ENCODE data around the gene CANT1.
A peak's percentile ranks its signal among the peaks of the same experiment; 100 is the strongest.

The CANT1 gene

GRCh38 chr17:79008666-79009387, 737 bp downstream of the CANT1 start:
- no peaks in the 10 kb centered on the region for H3K9me3 Mint-ChIP-seq
- no peaks in the 10 kb centered on the region for H3K27me3 Mint-ChIP-seq
- H3K27ac Mint-ChIP-seq = peak overlapping the region; percentile 89 to 97
- H3K4me1 Mint-ChIP-seq = peaks cover 52% of the 10 kb centered on the region
- H3K4me3 Mint-ChIP-seq = peak overlapping the region; percentile 87 to 92
- DNase-seq = no peak
- ATAC-seq = peak; percentile 27

DNA sequence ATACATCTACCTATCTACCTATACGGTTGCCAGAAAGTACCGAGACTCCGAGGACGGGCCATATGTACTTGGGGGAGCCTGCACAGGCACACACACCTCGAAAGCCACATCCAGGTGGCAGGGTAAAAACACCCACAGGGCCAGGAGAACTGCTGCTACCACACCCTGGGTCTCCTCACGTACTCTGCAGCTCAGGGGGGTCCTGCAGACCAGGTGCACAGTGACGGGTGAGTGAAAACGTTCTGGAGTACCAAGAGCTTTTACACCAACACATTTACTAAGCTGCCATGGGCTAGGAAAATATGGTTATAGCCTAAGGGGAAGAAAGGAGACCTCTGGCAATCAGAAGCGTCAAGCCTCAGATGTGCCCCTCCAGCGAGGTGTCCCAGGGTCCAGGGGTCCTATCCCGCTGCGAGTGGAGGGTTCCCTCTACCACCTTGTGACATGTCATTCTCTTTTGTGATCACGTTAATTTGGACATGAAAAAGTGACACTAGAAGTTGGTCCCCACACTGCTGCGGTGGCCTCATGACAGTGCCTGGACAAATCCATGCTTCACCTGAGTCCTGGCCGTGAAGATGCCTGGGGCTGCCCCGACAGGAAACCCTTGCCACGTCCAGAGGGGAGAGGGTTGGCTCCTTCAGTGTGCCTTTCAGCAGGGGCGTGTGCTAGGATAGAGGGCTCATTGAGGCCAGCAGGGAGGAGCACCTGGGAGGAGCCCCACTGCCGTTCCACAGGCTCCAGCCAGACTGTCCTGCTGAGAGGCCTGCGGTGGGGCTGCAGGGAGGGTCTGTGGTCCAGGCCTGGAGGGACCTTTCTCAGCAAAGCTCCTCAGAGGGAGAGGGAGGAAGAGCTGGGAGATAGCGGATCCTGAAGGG, 1.8 kb downstream of the CANT1 start:
- Mint-ChIP-seq H3K27ac (peak overlapping the region; percentile 30 to 89), H3K9me3 (no peaks in the 10 kb centered on the region), H3K27me3 (no peaks in the 10 kb centered on the region), H3K4me1 (peaks cover 57% of the 10 kb centered on the region), H3K4me3 (peak overlapping the region; percentile 87 to 92)
- no peak for DNase-seq
- no peak for ATAC-seq

DNA sequence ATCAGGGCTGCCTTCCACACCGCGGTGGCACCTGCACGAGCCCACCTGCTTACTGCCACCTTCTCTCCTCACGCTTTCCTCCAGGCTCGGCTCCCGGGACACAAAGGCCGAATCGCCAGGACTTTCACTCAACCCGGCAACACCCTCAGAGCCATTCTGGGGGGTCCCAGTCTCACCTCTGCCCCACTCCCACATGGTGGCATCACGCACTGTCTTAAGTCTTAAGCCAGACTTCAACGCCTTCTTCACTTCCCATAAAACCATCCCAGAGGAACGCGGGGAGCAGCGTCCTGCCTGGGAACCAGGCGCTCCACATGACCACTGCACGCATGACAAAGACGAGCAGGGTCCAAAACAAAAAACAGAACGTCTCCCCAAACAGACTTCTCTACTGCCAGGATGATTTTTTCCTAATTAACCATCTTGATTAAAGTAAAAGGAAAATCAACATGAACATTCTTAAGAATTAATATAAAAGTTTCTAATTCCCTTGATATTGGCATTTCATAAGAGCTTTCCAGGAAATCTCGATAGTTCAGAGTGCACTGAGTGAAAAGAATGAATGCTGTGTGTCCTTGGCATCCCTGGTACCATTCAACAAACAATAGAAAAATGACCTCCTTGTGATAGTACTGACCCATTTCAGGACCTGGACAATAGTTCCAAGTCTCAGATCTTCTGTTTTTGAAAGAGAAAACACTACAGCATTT, 2.6 kb downstream of the CANT1 start:
- peak overlapping the region; percentile 87 to 92 for H3K4me3 Mint-ChIP-seq
- peak overlapping the region in 1 of 2 donors; percentile 82 for H3K27ac Mint-ChIP-seq

DNA sequence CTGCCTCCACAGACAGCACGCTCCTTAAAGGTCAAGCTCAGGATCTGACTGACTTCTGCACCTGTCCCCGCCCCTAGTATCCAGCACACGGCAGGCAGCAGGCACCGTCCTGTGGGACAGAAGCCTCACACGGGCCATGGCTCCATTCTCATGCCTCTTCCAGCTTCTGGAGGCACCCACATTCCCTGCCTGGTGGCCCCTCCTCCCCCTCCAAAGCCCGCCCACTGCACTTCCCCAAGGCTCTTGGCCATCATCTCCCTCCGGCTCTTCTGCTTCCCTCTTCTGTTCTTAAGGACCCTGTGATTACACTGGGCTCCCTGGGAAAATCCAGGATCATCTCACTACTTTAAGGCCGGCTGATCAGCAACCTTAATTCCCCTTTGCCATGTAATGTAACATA, 3.5 kb downstream of the CANT1 start:
- no peaks in the 10 kb centered on the region for H3K9me3 Mint-ChIP-seq
- no peak overlapping the region for H3K4me3 Mint-ChIP-seq
- no peak for DNase-seq
- H3K4me1 Mint-ChIP-seq = peaks cover 69% of the 10 kb centered on the region
- no peaks in the 10 kb centered on the region for H3K27me3 Mint-ChIP-seq
- ATAC-seq = no peak
- H3K27ac Mint-ChIP-seq = peak overlapping the region in 1 of 2 donors; percentile 91

More for the DNA sequence above, 2.6 kb downstream of the CANT1 start:
- no peak for ATAC-seq
- H3K27me3 Mint-ChIP-seq = no peaks in the 10 kb centered on the region
- peaks cover 61% of the 10 kb centered on the region for H3K4me1 Mint-ChIP-seq
- DNase-seq = no peak
- no peaks in the 10 kb centered on the region for H3K9me3 Mint-ChIP-seq

DNA sequence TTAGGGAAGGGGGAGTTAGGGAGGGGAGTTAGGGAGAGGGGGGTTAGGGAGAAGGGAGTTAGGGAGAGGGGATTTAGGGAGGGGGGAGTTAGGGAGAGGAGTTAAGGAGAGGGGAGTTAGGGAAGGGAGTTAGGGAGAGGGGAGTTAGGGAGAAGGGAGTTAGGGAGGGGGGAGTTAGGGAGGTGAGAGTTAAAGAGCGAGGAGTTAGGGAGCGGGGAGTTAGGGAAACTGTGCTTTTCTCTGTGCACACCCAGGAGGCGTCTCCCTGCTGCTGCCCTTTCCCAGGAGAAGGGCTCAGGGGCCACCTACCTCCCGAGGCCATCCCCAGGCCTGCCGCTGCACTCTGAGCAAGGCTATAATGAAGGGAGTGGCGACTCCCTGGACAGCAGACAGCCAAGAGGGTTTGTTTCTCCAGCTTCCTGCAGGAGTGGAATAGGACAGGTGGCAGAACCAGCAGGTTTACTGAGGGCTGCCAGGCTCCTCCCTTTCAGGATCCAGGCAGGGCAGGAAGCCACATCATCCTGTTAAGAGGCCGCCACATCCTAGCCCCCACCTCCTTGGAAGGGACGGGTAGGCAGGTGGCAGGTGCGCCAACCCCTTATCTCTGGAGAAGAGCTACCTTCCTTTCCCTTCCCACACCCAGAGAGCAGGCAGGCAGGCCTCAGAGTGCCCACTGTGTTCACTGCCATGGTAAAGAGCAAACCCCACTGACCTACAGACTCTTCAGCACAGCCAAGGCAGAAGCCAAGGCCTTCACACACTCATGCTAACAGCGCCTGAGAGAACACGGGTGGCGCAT, 4.3 kb downstream of the CANT1 start:
- Mint-ChIP-seq H3K27me3 (no peaks in the 10 kb centered on the region), H3K4me1 (peaks cover 68% of the 10 kb centered on the region), H3K4me3 (peak overlapping the region in 1 of 2 donors; percentile 26), H3K9me3 (no peaks in the 10 kb centered on the region), H3K27ac (peak overlapping the region; percentile 25 to 86)
- ATAC-seq (no peak), DNase-seq (no peak)

- no peak for DNase-seq
- no peak for ATAC-seq
- no peaks in the 10 kb centered on the region for H3K27me3 Mint-ChIP-seq
- peaks cover 59% of the 10 kb centered on the region for H3K4me1 Mint-ChIP-seq
- H3K4me3 Mint-ChIP-seq = no peak overlapping the region
- peak overlapping the region; percentile 54 to 69 for H3K27ac Mint-ChIP-seq
- H3K9me3 Mint-ChIP-seq = no peaks in the 10 kb centered on the region
These were observed 5.7 kb downstream of the CANT1 start for GRCh38 chr17:79003661-79004411.

DNA sequence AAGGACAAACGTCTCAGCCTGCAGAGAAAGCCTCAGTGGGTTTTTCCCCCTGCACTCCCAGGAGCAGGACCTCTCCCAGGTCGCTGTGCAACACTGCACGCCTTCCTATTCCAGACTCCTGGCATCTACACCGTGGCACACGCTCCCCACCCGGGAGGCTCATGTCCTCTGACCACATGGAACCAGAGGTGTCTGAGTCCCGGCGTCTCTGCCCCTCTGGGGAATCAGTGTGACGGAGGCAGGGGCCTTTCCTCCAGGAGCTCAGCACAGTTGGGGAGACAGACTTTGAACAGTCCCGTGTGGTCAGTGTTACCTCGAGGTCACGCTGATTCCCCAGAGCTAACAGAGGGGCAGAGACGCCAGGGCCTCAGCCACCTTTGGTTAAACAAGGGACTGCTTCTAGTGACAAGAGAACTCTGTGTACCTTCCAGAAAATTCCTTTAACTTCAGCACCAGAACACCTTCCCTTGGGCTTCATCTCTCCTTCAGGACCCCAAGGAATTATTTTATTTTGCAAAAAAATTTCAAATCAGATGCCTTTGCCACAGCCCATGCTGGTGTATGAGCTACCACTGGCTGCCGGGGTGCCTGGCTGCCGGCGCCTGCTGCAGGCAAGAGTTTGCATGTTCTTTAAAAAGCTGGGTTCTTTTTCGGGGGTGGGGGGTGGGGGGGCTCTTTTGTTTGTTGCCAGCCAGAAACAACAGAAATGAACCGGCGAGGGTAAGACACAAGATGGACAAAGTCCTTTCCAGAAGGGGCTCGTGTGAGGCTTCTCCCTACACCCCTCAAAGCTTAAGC, 6.6 kb downstream of the CANT1 start:
- peak overlapping the region in 1 of 2 donors; percentile 54 for H3K27ac Mint-ChIP-seq

DNA sequence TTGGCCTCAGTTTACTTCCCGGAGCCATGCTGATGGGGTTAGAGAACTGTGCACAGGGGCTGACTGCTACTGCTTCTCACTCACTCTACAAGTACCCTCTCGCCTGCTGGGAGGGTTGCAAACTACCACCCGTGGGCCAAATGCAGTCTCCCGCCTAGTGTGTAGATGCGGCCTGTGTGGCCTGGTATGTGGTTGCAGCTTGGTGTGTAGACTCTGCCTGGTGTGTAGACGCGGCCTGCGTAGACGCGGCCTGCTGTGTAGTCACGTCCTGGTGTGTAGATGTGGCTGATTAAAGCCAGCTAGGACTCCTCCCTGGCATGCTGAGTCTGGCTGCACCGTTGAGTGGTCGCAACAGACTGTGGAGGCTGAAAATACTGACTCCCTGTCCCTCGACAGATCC, 7.3 kb downstream of the CANT1 start:
- ATAC-seq (no peak), DNase-seq (no peak)
- Mint-ChIP-seq H3K27ac (no peak overlapping the region), H3K27me3 (no peaks in the 10 kb centered on the region), H3K4me3 (no peak overlapping the region), H3K9me3 (no peaks in the 10 kb centered on the region), H3K4me1 (peaks cover 44% of the 10 kb centered on the region)

More for the DNA sequence above, 6.6 kb downstream of the CANT1 start:
- no peaks in the 10 kb centered on the region for H3K9me3 Mint-ChIP-seq
- DNase-seq (no peak), ATAC-seq (no peak)
- H3K27me3 Mint-ChIP-seq = no peaks in the 10 kb centered on the region
- peaks cover 51% of the 10 kb centered on the region for H3K4me1 Mint-ChIP-seq
- H3K4me3 Mint-ChIP-seq = no peak overlapping the region

DNA sequence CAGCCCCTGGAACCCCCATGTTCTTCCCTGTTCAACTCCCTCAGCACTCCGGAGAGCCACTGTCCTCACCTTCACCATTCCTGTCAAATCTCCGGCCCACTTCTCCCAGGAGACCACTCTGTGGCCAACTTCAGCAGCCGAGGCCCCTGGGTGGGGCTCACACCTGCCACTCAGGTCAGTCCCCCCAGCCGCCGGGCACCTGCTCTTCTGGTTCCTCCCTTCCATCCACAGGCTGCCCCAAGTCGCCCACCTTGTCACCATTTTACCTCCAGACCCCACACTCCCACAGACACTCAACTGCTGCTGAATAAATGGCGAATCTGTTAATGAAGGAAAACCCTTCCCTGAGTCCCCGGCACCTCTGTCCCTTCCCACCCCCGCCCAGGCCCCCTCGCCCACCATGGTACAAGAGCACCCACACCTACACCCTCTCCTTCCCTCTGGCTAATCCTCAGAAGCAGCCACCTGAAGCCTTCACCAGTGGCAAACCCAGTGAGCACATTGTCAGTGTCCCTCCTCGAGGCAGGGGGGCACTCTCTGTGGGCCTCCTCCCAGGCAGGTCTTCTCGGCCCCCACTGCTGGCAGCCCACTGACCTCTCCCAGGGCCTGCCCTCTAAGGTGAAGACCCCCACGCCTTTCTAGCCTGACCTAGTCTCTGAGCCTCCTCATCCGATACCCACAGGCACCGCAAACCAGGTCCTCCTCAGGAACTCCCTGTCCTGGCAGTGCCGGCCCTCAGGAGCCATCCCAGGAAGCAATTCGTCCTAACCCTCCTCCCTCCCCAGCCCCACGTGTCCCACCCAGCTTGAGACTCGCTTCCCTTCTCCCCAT, 8.2 kb downstream of the CANT1 start:
- no peak for ATAC-seq
- peak overlapping the region in 1 of 2 donors; percentile 68 for H3K27ac Mint-ChIP-seq

GRCh38 chr17:79000396-79001189, 9.0 kb downstream of the CANT1 start:
- DNase-seq (no peak), ATAC-seq (no peak)
- Mint-ChIP-seq H3K4me1 (peaks cover 27% of the 10 kb centered on the region), H3K4me3 (no peak overlapping the region), H3K9me3 (no peaks in the 10 kb centered on the region), H3K27me3 (no peaks in the 10 kb centered on the region), H3K27ac (peak overlapping the region; percentile 52 to 65)

More for the DNA sequence above, 8.2 kb downstream of the CANT1 start:
- Mint-ChIP-seq H3K9me3 (no peaks in the 10 kb centered on the region), H3K4me1 (peaks cover 35% of the 10 kb centered on the region), H3K27me3 (no peaks in the 10 kb centered on the region), H3K4me3 (no peak overlapping the region)
- DNase-seq = no peak

- DNase-seq (no peak), ATAC-seq (no peak)
- H3K27me3 Mint-ChIP-seq = no peaks in the 10 kb centered on the region
- no peak overlapping the region for H3K4me3 Mint-ChIP-seq
- H3K9me3 Mint-ChIP-seq = no peaks in the 10 kb centered on the region
- H3K4me1 Mint-ChIP-seq = peaks cover 21% of the 10 kb centered on the region
- H3K27ac Mint-ChIP-seq = peak overlapping the region in 1 of 2 donors; percentile 52
These were observed 9.6 kb downstream of the CANT1 start for GRCh38 chr17:78999947-79000395.

GRCh38 chr17:78999056-78999768, 10.4 kb downstream of the CANT1 start:
- H3K4me1 Mint-ChIP-seq = peaks cover 21% of the 10 kb centered on the region
- ATAC-seq (no peak), DNase-seq (no peak)
- H3K9me3 Mint-ChIP-seq = no peaks in the 10 kb centered on the region
- H3K27ac Mint-ChIP-seq = no peak overlapping the region
- no peaks in the 10 kb centered on the region for H3K27me3 Mint-ChIP-seq
- H3K4me3 Mint-ChIP-seq = no peak overlapping the region

Data from stimulated activated naive CD8-positive, alpha-beta T cell treated with anti-CD3 and anti-CD28 coated beads, Interleukin-15, amount 100 ng/mL, for 72 hours (primary cell).